Measurements from ENCODE around the gene COL13A1.

Gene COL13A1

GRCh38 chr10:69792341-69792740 is 9.4 kb upstream of the COL13A1 start:
- no peak for DNase-seq

- DNase-seq, result no peak
Observed at GRCh38 chr10:69794673-69795072, 7.0 kb upstream of the COL13A1 start.

- no peak for DNase-seq
Observed at GRCh38 chr10:69795242-69795934, 6.3 kb upstream of the COL13A1 start.

GRCh38 chr10:69797959-69798358 is 3.7 kb upstream of the COL13A1 start:
- DNase-seq, result no peak

GRCh38 chr10:69800109-69800508 is 1.6 kb upstream of the COL13A1 start:
- no peak for DNase-seq

GRCh38 chr10:69800665-69801064 is 1.0 kb upstream of the COL13A1 start:
- DNase-seq, result no peak

- no peak for DNase-seq
Observed at GRCh38 chr10:69801094-69801433, 642 bp upstream of the COL13A1 start.

- no peak for DNase-seq
Observed at GRCh38 chr10:69802424-69803161, 887 bp downstream of the COL13A1 start.

- no peak for DNase-seq
Observed at GRCh38 chr10:69803809-69804208, 2.1 kb downstream of the COL13A1 start.

GRCh38 chr10:69804775-69805174 is 3.1 kb downstream of the COL13A1 start:
- DNase-seq, result no peak

- no peak for DNase-seq
Observed at GRCh38 chr10:69807122-69807521, 5.4 kb downstream of the COL13A1 start.

- DNase-seq, result no peak
Observed at GRCh38 chr10:69807696-69808095, 6.0 kb downstream of the COL13A1 start.

GRCh38 chr10:69809318-69809717 is 7.6 kb downstream of the COL13A1 start:
- no peak for DNase-seq

- no peak for DNase-seq
Observed at GRCh38 chr10:69810097-69810496, 8.4 kb downstream of the COL13A1 start.

GRCh38 chr10:69810675-69811397 is 9.1 kb downstream of the COL13A1 start:
- no peak for DNase-seq

- DNase-seq, result no peak
Observed at GRCh38 chr10:69813632-69814031, 11.9 kb downstream of the COL13A1 start.

- DNase-seq, result no peak
Observed at GRCh38 chr10:69814251-69814650, 12.5 kb downstream of the COL13A1 start.

- no peak for DNase-seq
Observed at GRCh38 chr10:69815104-69815503, 13.4 kb downstream of the COL13A1 start.

- DNase-seq, result no peak
Observed at GRCh38 chr10:69816521-69816920, 14.8 kb downstream of the COL13A1 start.

- DNase-seq, result no peak
Observed at GRCh38 chr10:69817078-69817581, 15.4 kb downstream of the COL13A1 start.

- no peak for DNase-seq
Observed at GRCh38 chr10:69818676-69819239, 17.1 kb downstream of the COL13A1 start.

GRCh38 chr10:69819716-69820506 is 18.2 kb downstream of the COL13A1 start:
- no peak for DNase-seq

GRCh38 chr10:69820817-69821216 is 19.1 kb downstream of the COL13A1 start:
- DNase-seq, result no peak

Measured in NCI-H510A (cell line).